Thyroid gland (tissue), 4 donors: Measurements from ENCODE around the gene CDC14B.

ENCODE experiments used
- CTCF ChIP-seq, 6 experiments: fragments of 200-600 bp in 3 of 6; fragments of 450-650 bp in 3 of 6; sonication (generic) in 3 of 6; IDR thresholded peaks; one replicate each; pipeline ENCODE4 v1.5.1; 2016 to 2019; ENCODE audit warnings: antibody characterized with exemption in 6 of 6, mild to moderate bottlenecking in 2 of 6, inconsistent platforms in 1 of 6, moderate library complexity in 1 of 6
- POLR2A ChIP-seq, 2 donors: fragments of 450-650 bp; IDR thresholded peaks; one replicate each; pipeline ENCODE4 v1.6.1; 2017; ENCODE audit warnings: antibody characterized with exemption in 2 of 2, mild to moderate bottlenecking in 2 of 2, moderate library complexity in 1 of 2

GRCh38 chr9:96605328-96605727, 14.3 kb downstream of the CDC14B start:
- TF ChIP-seq CTCF (IDR thresholded peaks at IDR 0.05): no peak
- no peak for TF ChIP-seq POLR2A (IDR thresholded peaks at IDR 0.05)
